Thymus (tissue), 11 donors: ENCODE measurements around the gene DDAH1. TPM values are rescaled to one million over a fixed set of nuclear protein-coding genes. Genes with fewer than 3 reads are reported as not detected.

Source experiments
- DNase-seq, 9 donors: peaks; one replicate each; pipeline ENCODE4 v3.0.0-alpha.2; 2013; ENCODE audit warnings: low spot score in 9 of 9, low read depth in 6 of 9, missing footprints in 1 of 9
- H3K27ac ChIP-seq, 2 donors: one replicate each; pipeline ENCODE4 v1.5.1; 2013; ENCODE audit warnings: control low read depth in 1 of 2, low read depth in 1 of 2, low read length in 1 of 2, mild to moderate bottlenecking in 1 of 2, moderate library complexity in 1 of 2
- H3K27me3 ChIP-seq, 2 donors: one replicate each; pipeline ENCODE4 v1.5.1; 2013; ENCODE audit warnings: low read length in 1 of 2; ENCODE audit not compliant: control insufficient read depth in 2 of 2, insufficient read depth in 1 of 2
- H3K36me3 ChIP-seq, 2 donors: one replicate each; pipeline ENCODE4 v1.5.1; 2013; ENCODE audit warnings: low read length in 1 of 2, mild to moderate bottlenecking in 1 of 2, moderate library complexity in 1 of 2; ENCODE audit not compliant: control insufficient read depth in 2 of 2, insufficient read depth in 2 of 2
- H3K4me1 ChIP-seq, 2 donors: one replicate each; pipeline ENCODE4 v1.5.1; 2013; ENCODE audit warnings: low read length in 2 of 2; ENCODE audit not compliant: control insufficient read depth in 2 of 2, insufficient read depth in 2 of 2
- H3K4me3 ChIP-seq, 2 donors: one replicate each; pipeline ENCODE4 v1.5.1; 2013; ENCODE audit warnings: low read length in 2 of 2, control low read depth in 1 of 2, mild to moderate bottlenecking in 1 of 2
- H3K9me3 ChIP-seq, 2 donors: one replicate each; pipeline ENCODE4 v1.5.1; 2013; ENCODE audit warnings: low read length in 1 of 2, mild to moderate bottlenecking in 1 of 2; ENCODE audit not compliant: control insufficient read depth in 2 of 2, insufficient read depth in 1 of 2
- WGBS: extraction: QIAGEN DNeasy Blood & Tissue Kit; methylation state at CpG from one replicate; pipeline ENCODE4 v1.1.7; 2013; 5-methylcytosine and 5-hydroxymethylcytosine counted together
- polyA plus RNA-seq: library from polyadenylated mRNA; stranded (reverse); fragments of 200-250 nt; gene quantifications from one replicate; pipeline ENCODE4 v1.2.3, GENCODE V29; 2013
- total RNA-seq: library from RNA; stranded (reverse); fragments of 120-200 nt; gene quantifications from one replicate; pipeline ENCODE4 v1.2.4, GENCODE V29; 2013
- donor health status: healthy.

Gene DDAH1
- total and polyA plus RNA-seq, 2 donors: 0.99 to 2.4 TPM

DNA sequence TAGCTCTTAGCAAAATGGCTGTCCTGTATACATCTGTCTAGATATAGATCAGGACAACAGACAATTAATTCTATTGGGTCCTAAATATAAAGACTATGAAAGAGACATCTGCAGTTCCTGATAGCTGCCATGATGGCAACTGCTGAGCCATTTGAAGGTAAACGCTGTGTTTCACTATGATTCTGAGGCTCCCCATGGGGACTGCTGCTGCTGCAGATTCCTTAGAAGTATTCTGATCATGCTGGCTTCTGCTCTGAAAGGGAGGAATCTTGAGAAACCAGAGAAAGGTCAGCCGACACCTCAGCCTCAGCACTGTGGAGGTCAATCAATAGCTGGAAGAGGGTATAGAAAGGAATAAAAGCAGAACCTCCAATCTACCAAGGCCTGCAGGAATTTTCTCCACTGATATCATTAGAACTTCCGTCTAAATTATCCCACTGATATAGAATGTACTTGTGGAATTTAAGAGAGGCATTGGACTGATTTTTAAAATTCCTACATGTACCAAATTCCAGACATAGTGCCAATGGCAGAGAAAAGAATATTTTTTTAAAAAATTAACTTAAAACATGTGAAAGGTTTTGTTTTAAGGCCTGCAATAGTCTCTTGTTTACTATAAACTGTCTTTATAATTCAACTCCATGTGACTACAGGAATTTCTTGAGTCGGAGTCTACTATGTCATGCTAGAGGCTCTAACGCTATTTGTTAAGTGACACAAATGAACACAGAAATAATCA lies 53.2 kb downstream of the DDAH1 start:
- WGBS: 97% methylated on average over 5 of the region's 5 CpGs
- H3K27ac ChIP-seq: no peak overlapping the region
- no peaks in the 10 kb centered on the region for H3K4me1 ChIP-seq
- H3K4me3 ChIP-seq: no peak overlapping the region
- H3K36me3 ChIP-seq: no peaks in the 10 kb centered on the region
- no peaks in the 10 kb centered on the region for H3K27me3 ChIP-seq
- no peak for DNase-seq
- H3K9me3 ChIP-seq: no peaks in the 10 kb centered on the region

DNA sequence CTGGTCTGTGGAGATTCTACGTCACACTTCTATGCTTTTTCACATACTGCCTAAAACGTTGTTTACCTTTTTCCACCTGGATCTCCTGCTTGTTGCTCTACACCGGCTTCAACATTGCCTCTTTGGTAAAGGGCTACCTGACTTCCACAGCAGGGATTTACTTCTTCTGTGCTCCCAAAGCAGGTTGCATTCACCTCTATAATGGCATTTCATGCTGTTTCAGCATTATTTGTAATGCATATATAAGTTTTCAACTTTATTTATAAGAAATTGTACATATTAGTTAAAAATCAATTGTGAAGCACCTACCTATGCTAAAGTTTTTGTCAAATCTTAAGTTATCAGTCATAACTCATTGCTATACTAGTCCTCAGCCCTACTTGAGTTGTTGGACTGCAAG lies 55.4 kb downstream of the DDAH1 start:
- Histone ChIP-seq H3K36me3 (no peaks in the 10 kb centered on the region), H3K4me1 (no peaks in the 10 kb centered on the region), H3K27me3 (no peaks in the 10 kb centered on the region), H3K27ac (no peak overlapping the region), H3K9me3 (no peaks in the 10 kb centered on the region), H3K4me3 (no peak overlapping the region)
- WGBS: 94% methylated on average over 3 of the region's 3 CpGs
- no peak for DNase-seq

DNA sequence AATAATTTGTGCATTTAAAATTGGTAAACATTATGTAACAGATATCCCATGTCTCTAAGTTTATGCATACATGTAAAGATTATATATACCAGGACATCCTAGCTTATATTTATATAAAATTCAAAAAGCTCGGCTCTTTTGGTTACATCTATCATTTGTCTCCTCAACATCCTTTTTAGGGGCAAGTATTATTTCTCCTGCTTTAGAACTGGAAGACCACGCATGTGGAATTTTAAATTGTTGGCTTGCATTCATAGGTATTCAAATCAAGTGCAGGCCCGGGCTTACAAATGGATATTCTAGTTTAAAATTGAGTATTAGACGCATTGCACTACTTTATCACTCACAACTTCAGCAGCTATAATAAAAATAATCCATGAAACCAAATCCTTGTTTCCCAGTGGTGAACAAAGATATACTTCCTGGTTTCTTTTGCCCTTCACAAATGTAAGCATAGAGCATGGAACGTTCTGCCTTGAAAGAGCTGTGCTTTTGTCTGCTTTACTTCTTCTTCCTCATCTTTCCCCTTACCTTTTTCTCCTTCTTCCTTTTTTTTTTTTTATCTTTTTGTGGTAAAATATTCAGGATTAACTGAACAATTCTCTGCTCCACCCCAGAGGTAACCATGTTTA lies 57.1 kb downstream of the DDAH1 start:
- Histone ChIP-seq H3K9me3 (no peaks in the 10 kb centered on the region), H3K4me1 (no peaks in the 10 kb centered on the region), H3K27ac (no peak overlapping the region), H3K36me3 (no peaks in the 10 kb centered on the region), H3K4me3 (no peak overlapping the region), H3K27me3 (no peaks in the 10 kb centered on the region)
- WGBS: 96% methylated on average over 5 of the region's 5 CpGs
- no peak for DNase-seq

DNA sequence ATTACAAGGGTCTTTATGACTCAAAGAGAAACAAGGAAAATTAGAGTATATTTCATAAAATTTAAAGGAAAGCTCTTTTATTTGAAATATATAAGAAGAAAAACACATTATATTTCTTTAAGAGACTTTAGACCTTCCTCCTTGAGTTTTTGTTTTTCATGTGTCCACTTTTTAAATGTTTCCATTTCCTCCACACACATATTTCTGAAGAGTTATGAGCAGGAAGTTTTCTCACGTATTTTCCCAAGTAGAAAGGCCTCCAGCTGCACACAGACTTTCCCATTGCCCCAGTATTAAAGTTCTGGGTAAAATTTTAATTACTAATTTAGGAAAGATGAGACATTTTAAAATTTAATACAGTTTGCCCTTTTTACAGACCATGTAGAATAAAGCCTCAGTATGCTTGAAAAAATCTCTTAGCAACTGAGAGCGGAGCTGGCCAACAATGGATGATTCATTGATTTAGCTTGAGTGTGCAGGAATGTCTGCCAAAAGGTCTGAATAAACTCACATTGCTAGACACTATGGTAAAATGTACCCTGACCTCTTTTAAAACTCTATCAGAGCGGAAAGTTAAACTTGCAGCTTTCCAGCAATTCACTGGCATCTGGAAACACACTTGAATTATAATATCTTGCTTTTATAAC lies 57.9 kb downstream of the DDAH1 start:
- Histone ChIP-seq H3K4me3 (no peak overlapping the region), H3K36me3 (no peaks in the 10 kb centered on the region), H3K27ac (no peak overlapping the region), H3K9me3 (no peaks in the 10 kb centered on the region), H3K27me3 (no peaks in the 10 kb centered on the region), H3K4me1 (no peaks in the 10 kb centered on the region)
- WGBS: 94% methylated on average over 3 of the region's 3 CpGs
- DNase-seq: no peak

DNA sequence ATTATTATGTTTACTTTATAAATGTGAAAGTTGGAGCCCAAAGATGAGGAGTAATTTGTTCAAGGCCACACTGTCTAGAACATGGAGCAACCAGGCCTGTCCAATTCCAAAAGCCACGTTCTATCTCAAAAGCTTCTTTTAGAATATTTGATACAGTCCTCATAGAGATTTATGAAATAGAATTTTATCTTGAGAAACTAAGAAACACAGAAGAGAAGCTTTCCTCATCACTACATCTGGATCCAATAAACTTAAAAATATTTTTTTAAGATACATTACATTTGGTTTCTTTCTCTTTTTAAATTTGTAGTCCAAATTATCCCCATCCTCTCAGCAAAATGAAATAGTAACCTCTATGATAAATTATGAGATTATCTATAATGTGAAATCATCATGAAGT lies 58.9 kb downstream of the DDAH1 start:
- Histone ChIP-seq H3K27me3 (no peaks in the 10 kb centered on the region), H3K9me3 (no peaks in the 10 kb centered on the region), H3K4me3 (no peak overlapping the region), H3K4me1 (no peaks in the 10 kb centered on the region), H3K27ac (no peak overlapping the region), H3K36me3 (no peaks in the 10 kb centered on the region)
- 96% methylated on average over 1 of the region's 1 CpG for WGBS
- DNase-seq: no peak

DNA sequence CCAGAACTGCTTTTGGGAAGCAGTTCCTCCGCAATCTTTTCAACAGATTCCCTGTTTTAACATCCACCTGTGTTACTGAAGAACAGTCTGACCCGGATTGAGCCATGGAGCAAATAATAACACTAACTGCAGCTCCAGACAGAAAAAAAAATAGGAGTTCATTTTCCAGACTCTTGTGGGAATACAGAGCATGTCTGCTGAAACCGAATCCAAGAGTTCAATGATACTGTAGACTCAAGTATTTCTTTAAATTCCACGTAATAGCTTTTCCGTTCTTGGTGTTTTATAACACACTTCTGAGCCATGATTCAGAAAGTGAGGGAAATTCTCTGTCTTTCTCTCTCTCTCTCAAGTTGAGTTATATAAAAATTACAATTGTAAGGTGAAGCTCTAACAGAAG lies 60.6 kb downstream of the DDAH1 start:
- no peak for DNase-seq
- no peaks in the 10 kb centered on the region for H3K4me1 ChIP-seq
- no peaks in the 10 kb centered on the region for H3K36me3 ChIP-seq
- 93% methylated on average over 5 of the region's 5 CpGs for WGBS
- no peaks in the 10 kb centered on the region for H3K9me3 ChIP-seq
- H3K27ac ChIP-seq: no peak overlapping the region
- no peaks in the 10 kb centered on the region for H3K27me3 ChIP-seq
- no peak overlapping the region for H3K4me3 ChIP-seq

DNA sequence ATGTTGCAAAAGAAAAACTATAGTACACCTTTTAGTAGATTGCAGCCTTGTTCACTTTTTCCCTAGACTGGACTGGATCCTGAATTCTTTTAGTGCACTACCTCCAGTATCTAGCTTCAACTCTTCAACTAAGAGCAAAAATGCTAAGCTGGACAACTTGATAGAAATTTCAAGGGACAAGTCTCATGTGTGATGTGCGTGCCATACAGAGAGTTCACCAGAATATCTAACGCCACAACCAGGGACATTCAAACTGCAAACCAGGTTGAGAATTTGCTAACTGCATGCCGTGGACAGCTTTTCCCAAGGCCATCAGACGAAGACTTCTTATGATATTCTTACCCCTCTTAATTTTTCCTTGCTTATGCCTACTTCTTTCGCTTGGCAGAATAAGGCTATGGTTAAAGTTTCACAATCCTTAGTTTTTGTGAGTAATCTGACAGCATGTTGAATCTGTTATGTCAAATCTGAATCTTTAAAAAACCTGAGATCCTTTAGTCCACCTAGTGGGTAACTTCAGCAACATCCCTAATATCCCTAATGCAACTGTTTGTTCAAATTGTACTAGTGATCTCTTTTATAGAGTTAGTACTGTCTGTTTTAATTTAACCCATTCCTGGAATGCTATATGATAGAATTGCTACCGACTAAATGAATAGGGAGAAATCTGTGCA lies 66.4 kb downstream of the DDAH1 start:
- H3K36me3 ChIP-seq: no peaks in the 10 kb centered on the region
- H3K9me3 ChIP-seq: no peaks in the 10 kb centered on the region
- H3K27ac ChIP-seq: no peak overlapping the region
- H3K4me1 ChIP-seq: no peaks in the 10 kb centered on the region
- DNase-seq: no peak
- WGBS: 88% methylated on average over 6 of the region's 6 CpGs
- H3K4me3 ChIP-seq: no peak overlapping the region
- H3K27me3 ChIP-seq: no peaks in the 10 kb centered on the region

DNA sequence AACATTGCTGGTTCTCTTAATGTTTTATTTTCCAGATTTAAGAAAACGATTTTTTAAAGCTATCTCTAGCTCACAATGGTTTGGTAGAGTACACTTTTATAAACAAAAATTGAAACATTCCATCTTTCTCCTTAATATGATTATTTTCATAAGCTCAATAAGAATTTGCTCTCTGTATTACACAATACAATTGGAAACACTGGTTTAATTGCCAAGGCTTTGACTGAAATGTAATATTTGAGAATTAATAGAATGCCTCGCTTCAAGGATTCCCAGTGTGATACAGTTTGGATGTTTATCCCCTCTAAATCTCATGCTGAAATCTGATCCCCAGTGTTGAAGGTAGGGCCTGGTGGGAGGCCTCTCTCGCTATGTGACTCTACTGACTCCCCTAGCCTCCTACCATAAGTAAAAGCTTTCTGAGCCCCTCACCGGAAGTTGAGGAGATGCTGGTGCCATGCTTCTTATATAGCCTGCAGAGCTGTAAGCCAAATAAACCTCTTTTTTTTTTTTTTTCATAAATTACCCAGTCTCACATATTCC lies 67.4 kb downstream of the DDAH1 start:
- H3K27ac ChIP-seq: no peak overlapping the region
- no peak overlapping the region for H3K4me3 ChIP-seq
- H3K4me1 ChIP-seq: no peaks in the 10 kb centered on the region
- no peaks in the 10 kb centered on the region for H3K27me3 ChIP-seq
- H3K9me3 ChIP-seq: no peaks in the 10 kb centered on the region
- 93% methylated on average over 4 of the region's 4 CpGs for WGBS
- H3K36me3 ChIP-seq: no peaks in the 10 kb centered on the region
- DNase-seq: no peak

DNA sequence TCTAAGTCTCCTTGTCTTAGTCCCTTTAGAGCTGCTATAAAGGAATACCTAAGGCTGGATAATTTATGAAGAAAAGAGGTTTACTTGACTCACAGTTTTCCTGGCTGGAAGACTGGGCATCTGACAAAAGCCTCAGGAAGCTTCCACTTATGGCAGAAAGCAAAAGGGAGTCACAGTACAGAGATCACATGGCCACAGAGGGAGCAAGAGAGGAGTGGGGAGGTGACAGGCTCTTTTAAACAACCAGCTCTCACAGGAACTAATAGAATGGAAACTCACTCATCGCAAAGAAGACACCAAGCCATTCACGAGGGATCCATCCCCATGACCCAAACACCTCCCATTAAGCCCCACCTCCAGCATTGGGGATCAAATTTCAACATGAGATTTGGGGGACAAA lies 68.8 kb downstream of the DDAH1 start:
- Histone ChIP-seq H3K9me3 (no peaks in the 10 kb centered on the region), H3K36me3 (no peaks in the 10 kb centered on the region), H3K4me3 (no peak overlapping the region), H3K4me1 (no peaks in the 10 kb centered on the region), H3K27ac (no peak overlapping the region), H3K27me3 (no peaks in the 10 kb centered on the region)
- WGBS: 94% methylated on average over 2 of the region's 2 CpGs
- no peak for DNase-seq
